Subcutaneous adipose tissue (tissue), 4 donors: Measurements from ENCODE around the gene TRPV4. TPM values are rescaled to one million over a fixed set of nuclear protein-coding genes. Genes with fewer than 3 reads are reported as not detected.

Experiments
- CTCF ChIP-seq: fragments of 450-650 bp; IDR thresholded peaks from one replicate; pipeline ENCODE4 v1.5.1; 2016; ENCODE audit warnings: low read depth, mild to moderate bottlenecking, control low read depth, antibody characterized with exemption, moderate library complexity
- total RNA-seq, 4 donors: library from RNA; depleted of rRNA; stranded (reverse); fragments of >200 nt; gene quantifications; one replicate each; pipeline ENCODE4 v1.1.0, GENCODE V29; 2016

The TRPV4 gene
- total RNA-seq, 4 donors from 2014 or later, result 0.88 to 1.7 (median 1.2) TPM

DNA sequence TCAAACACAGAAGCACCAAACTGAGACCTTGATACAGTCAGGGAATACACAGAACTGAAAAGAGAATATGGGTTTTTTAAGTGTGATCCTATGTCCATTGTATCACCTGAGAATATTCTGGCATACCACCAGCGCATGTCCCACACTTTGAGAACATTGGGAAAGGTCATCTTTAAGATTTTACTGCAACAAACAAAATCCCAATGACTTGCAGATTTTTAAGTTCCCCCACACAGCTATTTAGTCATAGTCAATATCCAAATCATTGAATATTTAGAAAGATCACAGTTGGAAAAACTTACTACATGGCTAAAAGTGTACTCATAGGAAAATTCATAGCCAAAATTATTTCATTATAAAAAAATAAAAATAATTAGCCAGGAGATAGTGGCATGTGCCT lies 54.5 kb downstream of the TRPV4 start:
- no peak for TF ChIP-seq CTCF

DNA sequence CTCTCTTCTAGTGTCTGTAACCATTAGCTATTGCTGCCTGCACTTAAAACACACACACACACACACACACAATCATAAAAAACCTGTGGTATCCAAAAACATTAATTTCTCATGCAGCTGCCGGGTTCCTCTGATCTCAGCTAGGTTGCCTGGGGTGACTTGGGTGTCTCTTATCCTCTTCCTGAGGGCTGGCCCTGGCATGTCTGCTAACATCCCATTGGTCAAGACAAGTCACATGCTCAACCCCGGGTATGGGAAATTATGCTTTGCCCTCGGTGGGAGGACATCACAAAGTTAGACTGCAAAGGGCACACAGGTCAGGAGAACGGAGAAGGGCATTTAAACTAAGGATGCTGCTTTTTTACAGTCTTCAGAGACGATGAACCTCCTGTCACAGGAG lies 55.7 kb downstream of the TRPV4 start:
- no peak for TF ChIP-seq CTCF

- no peak for TF ChIP-seq CTCF
These were observed 56.6 kb downstream of the TRPV4 start for GRCh38 chr12:109776624-109777023.

GRCh38 chr12:109775172-109775881 lies 57.9 kb downstream of the TRPV4 start:
- no peak for TF ChIP-seq CTCF

DNA sequence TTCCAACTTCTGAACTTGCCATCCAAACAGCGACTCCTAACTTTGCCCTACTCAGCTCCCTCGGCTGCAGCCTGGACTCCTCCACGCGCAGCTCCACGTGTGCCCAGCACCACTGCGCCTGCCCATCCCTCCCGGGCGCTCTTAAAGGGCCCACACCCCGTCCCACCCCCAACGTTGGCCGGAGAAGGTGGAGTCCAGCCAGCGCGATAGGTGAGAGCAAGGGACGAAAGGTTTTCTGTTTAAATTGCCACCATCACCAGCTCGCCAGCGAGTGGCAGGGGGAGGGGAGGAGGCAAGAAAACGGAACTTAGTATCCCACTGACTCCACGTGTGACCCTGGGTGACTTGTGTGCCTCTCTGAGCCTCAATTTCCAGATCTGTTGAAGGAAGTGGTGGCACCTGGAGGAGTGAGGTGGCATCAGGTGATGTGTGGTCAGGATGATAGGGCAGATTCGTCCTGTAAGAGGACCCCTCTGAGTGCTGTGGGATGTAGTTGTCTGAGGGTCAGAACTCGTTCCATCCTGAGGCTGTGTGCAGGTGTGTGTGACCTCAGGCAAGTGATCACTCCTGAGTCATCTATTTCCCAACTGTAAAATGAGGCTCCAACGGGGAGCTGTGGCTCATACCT lies 59.7 kb downstream of the TRPV4 start:
- TF ChIP-seq CTCF, result no peak

DNA sequence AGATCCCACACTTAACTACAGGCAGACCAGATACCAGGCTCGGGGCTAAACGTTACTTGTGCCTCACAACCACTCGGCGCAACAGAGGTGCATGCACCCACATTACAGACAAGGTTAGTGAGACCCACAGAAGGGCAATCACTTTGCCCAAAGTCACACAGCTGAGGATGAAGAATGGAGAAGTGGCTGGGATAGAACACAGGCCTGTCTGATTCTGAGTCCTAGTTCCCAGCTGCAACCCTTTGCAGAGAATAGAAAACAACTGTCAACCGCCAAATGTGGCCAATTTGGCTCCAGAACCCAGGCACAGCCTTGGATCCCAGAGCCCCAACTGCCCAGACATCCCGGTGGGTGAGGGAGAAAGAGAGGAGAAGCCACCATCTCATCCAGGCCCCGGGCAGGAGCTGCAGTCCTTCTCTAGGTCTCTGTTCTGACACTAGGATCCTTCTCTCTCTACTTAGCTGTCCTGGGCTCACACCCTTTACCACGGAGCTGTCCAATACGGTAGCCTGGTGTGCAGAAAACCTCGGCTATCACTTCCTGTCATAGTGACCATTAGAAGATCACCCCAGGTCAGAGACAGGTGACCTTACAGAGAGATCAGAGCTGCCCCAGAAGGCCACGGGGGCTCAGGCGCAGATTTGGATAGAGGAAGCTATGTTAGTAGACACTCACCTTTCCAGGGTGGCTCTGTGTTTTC lies 60.4 kb downstream of the TRPV4 start:
- TF ChIP-seq CTCF, result no peak
